CD14-positive monocyte (primary cell): ENCODE measurements around the gene GPC1. TPM values are rescaled to one million over a fixed set of nuclear protein-coding genes. Genes with fewer than 3 reads are reported as not detected.

Source experiments
- DNase-seq, 3 donors: peaks; one replicate each; pipeline ENCODE4 v3.0.0-alpha.2; 2011 to 2022
- H2AFZ ChIP-seq: 2 replicates; pipeline ENCODE4 v1.6.0; 2012; ENCODE audit warnings: mild to moderate bottlenecking, low read depth, low read length, inconsistent platforms; ENCODE audit not compliant: insufficient read depth, poor library complexity, severe bottlenecking
- H3K27ac ChIP-seq, 2 donors: 1 replicate in 1 of 2; 2 replicates in 1 of 2; pipeline ENCODE4 v1.5.1; 2012 to 2013; ENCODE audit warnings: low read length in 2 of 2, control low read depth in 1 of 2, inconsistent platforms in 1 of 2, low read depth in 1 of 2, mild to moderate bottlenecking in 1 of 2
- H3K27me3 ChIP-seq, 2 donors: one replicate each; pipeline versions ENCODE4 v1.6.0 to v1.6.1; 2011 to 2013; ENCODE audit warnings: low read length in 2 of 2; ENCODE audit not compliant: control insufficient read depth in 2 of 2, insufficient read depth in 2 of 2
- H3K36me3 ChIP-seq, 2 donors: replicated peaks in 1 of 2; 1 replicate in 1 of 2; 2 replicates in 1 of 2; pipeline versions ENCODE4 v1.5.1 to v1.6.1; 2012 to 2013; ENCODE audit warnings: low read length in 2 of 2, control low read depth in 1 of 2, inconsistent platforms in 1 of 2, mild to moderate bottlenecking in 1 of 2; ENCODE audit not compliant: insufficient read depth in 2 of 2, control insufficient read depth in 1 of 2
- H3K4me1 ChIP-seq, 2 donors: 1 replicate in 1 of 2; 2 replicates in 1 of 2; pipeline versions ENCODE4 v1.5.1 to v1.6.1; 2012 to 2013; ENCODE audit warnings: low read length in 2 of 2, control low read depth in 1 of 2, inconsistent platforms in 1 of 2, mild to moderate bottlenecking in 1 of 2, moderate library complexity in 1 of 2; ENCODE audit not compliant: insufficient read depth in 2 of 2, control insufficient read depth in 1 of 2
- H3K4me2 ChIP-seq: replicated peaks from 2 replicates; pipeline ENCODE3; 2012; ENCODE audit warnings: low read length, moderate library complexity, mild to moderate bottlenecking; ENCODE audit not compliant: poor library complexity, severe bottlenecking; ENCODE audit errors: extremely low read depth
- H3K4me3 ChIP-seq, 3 experiments: fragments of 200-600 bp in 1 of 3; sonication (generic) in 1 of 3; replicated peaks in 1 of 3; 1 replicate in 2 of 3; 2 replicates in 1 of 3; pipeline ENCODE4 v1.5.1; 2011 to 2013; ENCODE audit warnings: low read length in 3 of 3, mild to moderate bottlenecking in 3 of 3, control low read depth in 2 of 3, low read depth in 2 of 3, inconsistent platforms in 1 of 3, moderate library complexity in 1 of 3
- H3K79me2 ChIP-seq: 2 replicates; pipeline ENCODE4 v1.6.0; 2012; ENCODE audit warnings: mild to moderate bottlenecking, control low read depth, inconsistent platforms, low read length, moderate library complexity; ENCODE audit not compliant: insufficient read depth
- H3K9ac ChIP-seq: 2 replicates; pipeline ENCODE4 v1.6.0; 2017; ENCODE audit warnings: low read length, mild to moderate bottlenecking; ENCODE audit not compliant: insufficient read depth, poor library complexity, severe bottlenecking
- H3K9me3 ChIP-seq, 2 donors: replicated peaks in 1 of 2; 1 replicate in 1 of 2; 2 replicates in 1 of 2; pipeline versions ENCODE4 v1.5.1 to v1.6.1; 2012 to 2013; ENCODE audit warnings: low read length in 2 of 2, control low read depth in 1 of 2; ENCODE audit not compliant: control insufficient read depth in 1 of 2, insufficient read depth in 1 of 2
- H4K20me1 ChIP-seq: 2 replicates; pipeline ENCODE4 v1.6.0; 2012; ENCODE audit warnings: mild to moderate bottlenecking, low read length, control low read depth, moderate library complexity; ENCODE audit not compliant: insufficient read depth
- H3K27ac Mint-ChIP-seq, 7 donors: one replicate each; pipeline ENCODE4 v1.8.0; 2020; ENCODE audit warnings: mild to moderate bottlenecking in 7 of 7, mixed read lengths in 7 of 7, moderate library complexity in 6 of 7, inconsistent platforms in 2 of 7
- H3K27me3 Mint-ChIP-seq, 3 donors: one replicate each; pipeline ENCODE4 v1.8.0; 2021 to 2022; ENCODE audit warnings: low read depth in 3 of 3, mild to moderate bottlenecking in 3 of 3, mixed read lengths in 3 of 3, moderate library complexity in 3 of 3, inconsistent platforms in 1 of 3
- H3K36me3 Mint-ChIP-seq, 2 donors: one replicate each; pipeline ENCODE4 v1.8.0; 2020; ENCODE audit warnings: mixed read lengths in 2 of 2, inconsistent platforms in 1 of 2, mild to moderate bottlenecking in 1 of 2
- H3K4me1 Mint-ChIP-seq: one replicate; pipeline ENCODE4 v1.8.0; 2020; ENCODE audit warnings: mild to moderate bottlenecking, mixed read lengths
- H3K4me3 Mint-ChIP-seq, 2 donors: one replicate each; pipeline ENCODE4 v1.8.0; 2020; ENCODE audit warnings: mild to moderate bottlenecking in 2 of 2, mixed read lengths in 2 of 2, moderate library complexity in 1 of 2
- H3K9me3 Mint-ChIP-seq, 7 donors: one replicate each; pipeline ENCODE4 v1.8.0; 2020 to 2022; ENCODE audit warnings: mixed read lengths in 7 of 7, mild to moderate bottlenecking in 6 of 7, moderate library complexity in 6 of 7, inconsistent platforms in 2 of 7
- CTCF ChIP-seq: fragments of 200-600 bp; IDR thresholded peaks from one replicate; pipeline ENCODE4 v1.8.0; 2022; ENCODE audit warnings: antibody characterized with exemption, mild to moderate bottlenecking
- WGBS: methylation state at CpG from one replicate; pipeline ENCODE4 v1.1.5; 2013; ENCODE audit warnings: missing lambda C conversion rate; ENCODE audit not compliant: insufficient coverage; 5-methylcytosine and 5-hydroxymethylcytosine counted together
- intact Hi-C, 2 donors: fragments of 100-400 bp; cut with micrococcal nuclease; formaldehyde crosslinking; loops; one replicate each; pipeline versions ENCODE4 v1.15.0 to v1.15.1; 2023
- polyA plus RNA-seq, 3 donors: library from polyadenylated mRNA; depleted of rRNA in 1 of 3; unstranded in 2 of 3; stranded (reverse) in 1 of 3; fragments of 300-500 nt in 2 of 3; fragments of >200 nt in 1 of 3; fragmentation: Illumina TruSeq in 2 of 3; gene quantifications; 1 replicate in 2 of 3; 2 replicates in 1 of 3; pipeline ENCODE4 v1.2.3, GENCODE V29; 2012 to 2021

GPC1 gene
- polyA plus RNA-seq, 3 donors = 0.08 TPM; not detected in 2

- no peaks in the 10 kb centered on the region for H4K20me1 ChIP-seq
- no peak overlapping the region for H2AFZ ChIP-seq
- H3K4me3 ChIP-seq = no peak overlapping the region
- Mint-ChIP-seq H3K4me1 (no peaks in the 10 kb centered on the region), H3K4me3 (no peak overlapping the region), H3K36me3 (no peaks in the 10 kb centered on the region), H3K27ac (no peak overlapping the region), H3K27me3 (peaks cover 16 to 29% (median 20%) of the 10 kb centered on the region in 3 donors), H3K9me3 (no peaks in the 10 kb centered on the region)
- DNase-seq = no peak
- H3K4me1 ChIP-seq = no peaks in the 10 kb centered on the region
- H3K4me2 ChIP-seq = no peak overlapping the region
- no peak overlapping the region for H3K9ac ChIP-seq
- H3K9me3 ChIP-seq = no peaks in the 10 kb centered on the region
- intact Hi-C loops = no loop called here
- H3K27ac ChIP-seq = no peak overlapping the region
- no peaks in the 10 kb centered on the region for H3K79me2 ChIP-seq
- WGBS = 98% methylated on average over 14 of the region's 16 CpGs
- peaks cover 3 to 18% of the 10 kb centered on the region in 2 donors for H3K27me3 ChIP-seq
- TF ChIP-seq CTCF = no peak
- H3K36me3 ChIP-seq = no peaks in the 10 kb centered on the region
These were observed 25.4 kb downstream of the GPC1 start for GRCh38 chr2:240460781-240461431.

- H3K27me3 ChIP-seq = peaks cover 0 to 12% of the 10 kb centered on the region in 2 donors
- no peaks in the 10 kb centered on the region for H3K36me3 ChIP-seq
- no peaks in the 10 kb centered on the region for H3K9me3 ChIP-seq
- no peak for DNase-seq
- H3K79me2 ChIP-seq = no peaks in the 10 kb centered on the region
- H3K9me3 Mint-ChIP-seq = no peaks in the 10 kb centered on the region
- H3K27me3 Mint-ChIP-seq = peaks cover 10 to 22% (median 14%) of the 10 kb centered on the region in 3 donors
- no peaks in the 10 kb centered on the region for H4K20me1 ChIP-seq
- TF ChIP-seq CTCF = no peak
- H3K27ac ChIP-seq = no peak overlapping the region
- H2AFZ ChIP-seq = no peak overlapping the region
- intact Hi-C loops = no loop called here
- no peak overlapping the region for H3K27ac Mint-ChIP-seq
- H3K4me1 Mint-ChIP-seq = no peaks in the 10 kb centered on the region
- WGBS = 92% methylated on average over 13 of the region's 17 CpGs
- no peaks in the 10 kb centered on the region for H3K4me1 ChIP-seq
- no peak overlapping the region for H3K4me3 Mint-ChIP-seq
- H3K4me3 ChIP-seq = no peak overlapping the region
- no peak overlapping the region for H3K9ac ChIP-seq
- no peaks in the 10 kb centered on the region for H3K36me3 Mint-ChIP-seq
- H3K4me2 ChIP-seq = no peak overlapping the region
These were observed 26.1 kb downstream of the GPC1 start for GRCh38 chr2:240461471-240462072.
